ENCODE data around the gene KRT1.
"Not testable (repeated sequence)": the region's sequence is repeated elsewhere in the genome, so short reads cannot be mapped to it uniquely, and the experiment has no call there.

KRT1 gene

GRCh38 chr12:52715416-52715815, 35.2 kb upstream of the KRT1 start:
- Histone ChIP-seq H4K20me1 (no peaks in the 10 kb centered on the region), H3K4me2 (no peak overlapping the region), H3K9me3 (replicated peaks in 1 of 11) (peaks cover 6 to 15% (median 13%) of the 10 kb centered on the region in 11 experiments; a peak in 19 of 22 replicates), H3K4me1 (0 out of 20 replicates have a peak, but pooled peaks cover 0 to 3% (median 0%) of the 10 kb centered on the region in 10 experiments), H3K27ac (no peak overlapping the region), H3K9ac (no peak overlapping the region), H3K36me3 (no peaks in the 10 kb centered on the region), H3K4me3 (no peak overlapping the region), H3K27me3 (peaks cover 22 to 37% (median 33%) of the 10 kb centered on the region in 11 experiments)
- TF ChIP-seq Cebpa-rat (IDR thresholded peaks at IDR 0.05): no peak

DNA sequence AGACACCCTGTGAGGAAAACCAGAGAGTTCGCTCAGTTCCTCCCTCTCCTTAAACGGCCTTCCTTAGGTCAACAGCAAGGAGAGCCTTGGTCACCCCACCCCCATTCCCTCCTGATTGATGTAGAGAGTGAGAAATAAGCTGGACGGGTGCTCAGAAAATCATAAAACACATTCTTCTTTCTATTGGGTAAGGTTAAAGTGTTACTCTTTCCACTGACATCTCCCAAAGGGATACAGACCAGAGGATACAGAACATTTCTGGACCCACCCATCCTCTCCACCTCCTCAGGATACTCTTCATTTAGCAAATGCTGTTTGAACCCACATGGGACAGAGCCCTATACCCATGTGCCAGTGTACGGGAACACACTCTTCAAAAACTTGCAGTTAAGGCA, 34.7 kb upstream of the KRT1 start:
- H3K4me3 ChIP-seq: no peak overlapping the region
- no peak for TF ChIP-seq Cebpa-rat (IDR thresholded peaks at IDR 0.05)
- H3K27me3 ChIP-seq: peaks cover 22 to 37% (median 33%) of the 10 kb centered on the region in 11 experiments
- no peak overlapping the region for H3K9ac ChIP-seq
- no peaks in the 10 kb centered on the region for H3K36me3 ChIP-seq
- H3K27ac ChIP-seq: no peak overlapping the region
- no peak overlapping the region for H3K4me2 ChIP-seq
- H3K4me1 ChIP-seq: 0 out of 20 replicates have a peak, but pooled peaks cover 0 to 3% (median 0%) of the 10 kb centered on the region in 10 experiments
- H3K9me3 ChIP-seq (replicated peaks in 1 of 11): peaks cover 6 to 15% (median 13%) of the 10 kb centered on the region in 11 experiments; a peak in 19 of 22 replicates
- no peaks in the 10 kb centered on the region for H4K20me1 ChIP-seq

GRCh38 chr12:52713960-52714886, 34.0 kb upstream of the KRT1 start:
- Histone ChIP-seq H3K27ac (no peak overlapping the region), H3K4me2 (no peak overlapping the region), H3K27me3 (peaks cover 22 to 37% (median 33%) of the 10 kb centered on the region in 11 experiments), H3K36me3 (no peaks in the 10 kb centered on the region), H3K4me1 (0 out of 20 replicates have a peak, but pooled peaks cover 0 to 3% (median 0%) of the 10 kb centered on the region in 10 experiments), H3K4me3 (no peak overlapping the region), H4K20me1 (no peaks in the 10 kb centered on the region), H3K9ac (no peak overlapping the region), H3K9me3 (replicated peaks in 1 of 11) (peaks cover 6 to 15% (median 13%) of the 10 kb centered on the region in 11 experiments; a peak in 19 of 22 replicates)
- TF ChIP-seq Cebpa-rat (IDR thresholded peaks at IDR 0.05): no peak

- H3K9ac ChIP-seq, H3K27ac ChIP-seq, H3K36me3 ChIP-seq, H3K4me1 ChIP-seq, H4K20me1 ChIP-seq, H3K4me2 ChIP-seq, H3K4me3 ChIP-seq: not testable (repeated sequence)
- H3K9me3 ChIP-seq (replicated peaks in 1 of 11): peaks cover 6 to 15% (median 13%) of the 10 kb centered on the region in 11 experiments; a peak in 19 of 22 replicates
- peaks cover 22 to 37% (median 33%) of the 10 kb centered on the region in 11 experiments for H3K27me3 ChIP-seq
Observed at GRCh38 chr12:52712122-52712521, 31.9 kb upstream of the KRT1 start.

- Histone ChIP-seq H3K9ac (no peak overlapping the region), H3K27me3 (peaks cover 22 to 32% (median 29%) of the 10 kb centered on the region in 11 experiments), H3K4me3 (no peak overlapping the region), H4K20me1 (no peaks in the 10 kb centered on the region), H3K27ac (no peak overlapping the region), H3K9me3 (replicated peaks in 1 of 11) (peaks cover 6 to 15% (median 13%) of the 10 kb centered on the region in 11 experiments; a peak in 19 of 22 replicates), H3K4me2 (no peak overlapping the region), H3K36me3 (no peaks in the 10 kb centered on the region), H3K4me1 (0 out of 20 replicates have a peak, but pooled peaks cover 0 to 5% (median 0%) of the 10 kb centered on the region in 10 experiments)
- TF ChIP-seq Cebpa-rat (IDR thresholded peaks at IDR 0.05): no peak
Observed at GRCh38 chr12:52710730-52711129, 30.5 kb upstream of the KRT1 start.

GRCh38 chr12:52708010-52708409, 27.8 kb upstream of the KRT1 start:
- H3K9me3 ChIP-seq (replicated peaks in 1 of 11): no peaks in the 10 kb centered on the region
- H3K36me3 ChIP-seq: no peaks in the 10 kb centered on the region
- no peak overlapping the region for H3K9ac ChIP-seq
- no peak overlapping the region for H3K27ac ChIP-seq
- no peak overlapping the region for H3K4me2 ChIP-seq
- H3K4me1 ChIP-seq: 0 out of 20 replicates have a peak, but pooled peaks cover 0 to 5% (median 0%) of the 10 kb centered on the region in 10 experiments
- H3K4me3 ChIP-seq: no peak overlapping the region
- no peak for TF ChIP-seq Cebpa-rat (IDR thresholded peaks at IDR 0.05)
- H3K27me3 ChIP-seq: peaks cover 0 to 5% (median 2%) of the 10 kb centered on the region in 11 experiments; a peak in 11 of 22 replicates
- no peaks in the 10 kb centered on the region for H4K20me1 ChIP-seq

- Histone ChIP-seq H4K20me1 (no peaks in the 10 kb centered on the region), H3K27me3 (no peaks in the 10 kb centered on the region), H3K4me3 (no peak overlapping the region), H3K27ac (no peak overlapping the region), H3K4me2 (no peak overlapping the region), H3K9me3 (replicated peaks in 1 of 11) (no peaks in the 10 kb centered on the region), H3K4me1 (0 out of 20 replicates have a peak, but pooled peaks cover 0 to 5% (median 0%) of the 10 kb centered on the region in 10 experiments), H3K9ac (no peak overlapping the region), H3K36me3 (no peaks in the 10 kb centered on the region)
- no peak for TF ChIP-seq Cebpa-rat (IDR thresholded peaks at IDR 0.05)
Observed at GRCh38 chr12:52704464-52704863, 24.3 kb upstream of the KRT1 start.

GRCh38 chr12:52703878-52704277, 23.7 kb upstream of the KRT1 start:
- no peak for TF ChIP-seq Cebpa-rat (IDR thresholded peaks at IDR 0.05)
- no peaks in the 10 kb centered on the region for H3K9me3 ChIP-seq (replicated peaks in 1 of 11)
- 0 out of 20 replicates have a peak, but pooled peaks cover 0 to 5% (median 0%) of the 10 kb centered on the region in 10 experiments for H3K4me1 ChIP-seq
- H3K36me3 ChIP-seq: no peaks in the 10 kb centered on the region
- no peaks in the 10 kb centered on the region for H3K27me3 ChIP-seq
- no peak overlapping the region for H3K9ac ChIP-seq
- no peak overlapping the region for H3K27ac ChIP-seq
- no peaks in the 10 kb centered on the region for H4K20me1 ChIP-seq
- no peak overlapping the region for H3K4me3 ChIP-seq
- H3K4me2 ChIP-seq: no peak overlapping the region

DNA sequence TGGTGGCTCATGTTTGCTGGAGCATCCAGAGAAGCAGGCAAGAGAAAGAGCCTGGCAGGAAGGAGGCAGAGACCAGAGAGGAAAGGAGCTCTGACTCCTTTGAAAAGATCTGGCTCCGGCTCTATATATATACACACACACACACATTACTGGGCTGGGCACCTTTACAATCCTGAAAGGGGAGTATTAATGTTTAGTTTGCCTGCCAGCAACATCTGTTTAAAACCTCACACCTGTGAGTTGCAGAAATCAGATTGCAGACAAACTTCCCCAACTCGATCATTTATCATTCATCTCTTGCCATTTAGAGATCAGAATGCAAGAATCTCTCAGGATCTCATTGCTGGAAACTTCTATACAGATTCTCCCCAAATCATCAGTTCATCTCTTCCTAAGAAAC, 23.2 kb upstream of the KRT1 start, which contains the start of gene KRT77:
TSS of gene KRT77 (minus strand) at position 101 of the 400 bp plus-strand sequence. CDS start at position 11, 90 bp downstream.
- no peak for TF ChIP-seq Cebpa-rat (IDR thresholded peaks at IDR 0.05)
- Histone ChIP-seq H3K36me3 (no peaks in the 10 kb centered on the region), H3K9ac (no peak within 1 kb of the TSS), H4K20me1 (no peaks in the 10 kb centered on the region), H3K4me1 (0 out of 20 replicates have a peak, but pooled peaks cover 0 to 5% (median 0%) of the 10 kb centered on the region in 10 experiments), H3K9me3 (replicated peaks in 1 of 11) (no peaks in the 10 kb centered on the region), H3K27ac (no peak within 1 kb of the TSS), H3K4me2 (no peak within 1 kb of the TSS), H3K4me3 (no peak within 1 kb of the TSS), H3K27me3 (no peaks in the 10 kb centered on the region)

All from BLaER1 treated with 17β-estradiol and CSF1 and Interleukin-3, amounts not matched to agents 10 nM and 100 nM (cell line).